ENCODE results near the gene SOD2. TPM values are rescaled to one million over a fixed set of nuclear protein-coding genes. Genes with fewer than 3 reads are reported as not detected.

Gene SOD2
- total and polyA plus RNA-seq, 9 of the 15 experiments (the other 6 are each of a cell fraction or from before 2014, with no cell fraction given), result 39.8 to 140 (median 95.8) TPM

DNA sequence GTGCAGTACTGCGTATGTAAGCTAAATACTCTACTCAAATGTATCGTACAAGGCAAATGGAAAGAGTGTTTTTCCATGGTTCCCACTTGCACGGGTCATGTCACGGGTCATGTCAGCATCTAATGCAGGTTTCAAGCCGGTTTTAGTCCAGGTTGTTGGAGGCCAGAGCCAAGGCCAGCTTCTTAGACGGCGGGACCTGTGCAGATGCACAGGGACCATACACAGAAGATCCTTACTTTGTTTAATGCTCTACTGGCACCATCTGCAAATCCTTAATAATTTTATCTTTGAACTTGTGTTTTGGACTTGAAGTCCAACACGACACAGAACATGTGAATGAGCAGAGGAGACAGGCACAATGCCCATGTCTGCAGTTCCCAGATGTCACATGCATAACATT is 42.7 kb downstream of the SOD2 start:
- no TSS peak for BruUV-seq (replicated peaks)
- Histone ChIP-seq H3K36me3 (ENCODE audit: control insufficient read depth, insufficient read depth, low read length) (no peaks in the 10 kb centered on the region), H3K4me3 (no peak overlapping the region), H4K20me1 (replicated peaks; ENCODE audit: control insufficient read depth, insufficient read depth, low read length) (no peaks in the 10 kb centered on the region), H3K9me1 (ENCODE audit: control insufficient read depth, insufficient read depth, low read length) (no peaks in the 10 kb centered on the region), H3K79me2 (ENCODE audit: control insufficient read depth, insufficient read depth, low read length) (no peaks in the 10 kb centered on the region), H3K9me3 (replicated peaks; ENCODE audit: control insufficient read depth, insufficient read depth, low read depth, low read length) (no peaks in the 10 kb centered on the region), H3K9ac (ENCODE audit: insufficient read depth in 1 of 2, low read depth in 2 of 2, low read length in 2 of 2) (no peak overlapping the region), H3K27me3 (ENCODE audit: control insufficient read depth in 2 of 2, insufficient read depth in 2 of 2, low read length in 2 of 2) (no peaks in the 10 kb centered on the region), H2AFZ (ENCODE audit: low read depth, low read length) (no peak overlapping the region), H3K27ac (ENCODE audit: extremely low read depth, low read depth, low read length) (no peak overlapping the region), H3K4me1 (replicated peaks in 1 of 2; ENCODE audit: control insufficient read depth in 2 of 2, insufficient read depth in 2 of 2, low read length in 2 of 2) (no peaks in the 10 kb centered on the region), H3K4me2 (ENCODE audit: insufficient read depth, low read length) (no peak overlapping the region)
- intact Hi-C loops (cut with micrococcal nuclease) (no loop called here), in situ Hi-C loops (cut with MboI) (loop anchor here (5.0 kb wide), 1 partner anchor 478 kb away; no protein-coding TSS in a partner anchor)
- ATAC-seq, result no peak
- FAIRE-seq, result no peak
- no peak for DNase-seq (ENCODE audit: extremely low read depth in 1 of 4, low spot score in 3 of 4)
- POLR2A ChIA-PET, result no interaction called here
- CTCF ChIA-PET (ENCODE audit: low intra/inter-chr PET ratio), result no interaction called here
- WGBS (ENCODE audit: insufficient coverage, low coverage, missing lambda C conversion rate), result 34% methylated on average over 8 of the region's 8 CpGs
- TF ChIP-seq TFAM (CRISPR knock-in tag; conservative IDR thresholded peaks at IDR 0.05), result no peak
- no peak for TF ChIP-seq ESRRB (CRISPR knock-in tag; IDR thresholded peaks at IDR 0.05; ENCODE audit: borderline replicate concordance)
- TF ChIP-seq CHD1 (IDR thresholded peaks at IDR 0.05; ENCODE audit: low read length), result no peak

DNA sequence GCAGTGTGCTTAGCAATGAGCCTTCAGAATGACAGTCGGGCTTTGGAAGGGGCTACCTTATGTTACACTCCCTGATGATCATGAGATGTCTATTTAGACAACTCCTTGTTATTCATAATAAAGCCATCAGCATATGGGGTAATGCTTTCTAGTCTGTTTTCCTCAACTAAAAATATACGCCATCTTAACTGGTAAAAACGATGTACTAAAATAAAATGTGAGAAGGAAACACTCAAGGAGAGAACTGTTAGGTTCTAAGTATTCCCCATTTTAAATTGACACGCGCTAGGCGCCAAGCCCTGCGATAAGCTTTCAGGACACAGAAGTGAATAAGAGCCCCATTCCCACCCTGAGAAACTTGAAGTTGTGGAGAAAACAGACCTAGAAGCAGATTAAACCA is 43.6 kb downstream of the SOD2 start:
- FAIRE-seq, result no peak
- no peaks in the 10 kb centered on the region for H3K9me3 ChIP-seq (replicated peaks; ENCODE audit: control insufficient read depth, insufficient read depth, low read depth, low read length)
- no peak overlapping the region for H3K4me2 ChIP-seq (ENCODE audit: insufficient read depth, low read length)

More for the DNA sequence above, 43.6 kb downstream of the SOD2 start:
- no peak for TF ChIP-seq POLR2B (IDR thresholded peaks at IDR 0.05; ENCODE audit: low read depth, partially characterized antibody)
- 57% methylated on average over 7 of the region's 7 CpGs for WGBS (ENCODE audit: insufficient coverage, low coverage, missing lambda C conversion rate)
- Histone ChIP-seq H3K79me2 (ENCODE audit: control insufficient read depth, insufficient read depth, low read length) (no peaks in the 10 kb centered on the region), H3K4me3 (no peak overlapping the region), H3K36me3 (ENCODE audit: control insufficient read depth, insufficient read depth, low read length) (no peaks in the 10 kb centered on the region), H4K20me1 (replicated peaks; ENCODE audit: control insufficient read depth, insufficient read depth, low read length) (no peaks in the 10 kb centered on the region), H3K4me1 (replicated peaks in 1 of 2; ENCODE audit: control insufficient read depth in 2 of 2, insufficient read depth in 2 of 2, low read length in 2 of 2) (no peaks in the 10 kb centered on the region), H2AFZ (ENCODE audit: low read depth, low read length) (no peak overlapping the region), H3K9ac (ENCODE audit: insufficient read depth in 1 of 2, low read depth in 2 of 2, low read length in 2 of 2) (no peak overlapping the region), H3K9me1 (ENCODE audit: control insufficient read depth, insufficient read depth, low read length) (no peaks in the 10 kb centered on the region), H3K27me3 (ENCODE audit: control insufficient read depth in 2 of 2, insufficient read depth in 2 of 2, low read length in 2 of 2) (no peaks in the 10 kb centered on the region), H3K27ac (ENCODE audit: extremely low read depth, low read depth, low read length) (no peak overlapping the region)
- in situ Hi-C loops (cut with MboI) (no loop called here), intact Hi-C loops (cut with micrococcal nuclease) (no loop called here)
- DNase-seq (ENCODE audit: extremely low read depth in 1 of 4, low spot score in 3 of 4) (no peak), ATAC-seq (no peak)
- POLR2A ChIA-PET, result no interaction called here
- BruUV-seq (replicated peaks), result no TSS peak
- CTCF ChIA-PET (ENCODE audit: low intra/inter-chr PET ratio), result no interaction called here
